CD4-positive, alpha-beta T cell treated with Interleukin-2 at 100 ng/mL for 4 hours (primary cell): ENCODE data around the gene ADGRL2.
"Not testable (repeated sequence)": the region's sequence is repeated elsewhere in the genome, so short reads cannot be mapped to it uniquely, and the experiment has no call there.

Source experiments
- DNase-seq: peaks from one replicate; pipeline ENCODE4 v3.0.0-alpha.2; 2020; ENCODE audit warnings: low spot score

The ADGRL2 gene

DNA sequence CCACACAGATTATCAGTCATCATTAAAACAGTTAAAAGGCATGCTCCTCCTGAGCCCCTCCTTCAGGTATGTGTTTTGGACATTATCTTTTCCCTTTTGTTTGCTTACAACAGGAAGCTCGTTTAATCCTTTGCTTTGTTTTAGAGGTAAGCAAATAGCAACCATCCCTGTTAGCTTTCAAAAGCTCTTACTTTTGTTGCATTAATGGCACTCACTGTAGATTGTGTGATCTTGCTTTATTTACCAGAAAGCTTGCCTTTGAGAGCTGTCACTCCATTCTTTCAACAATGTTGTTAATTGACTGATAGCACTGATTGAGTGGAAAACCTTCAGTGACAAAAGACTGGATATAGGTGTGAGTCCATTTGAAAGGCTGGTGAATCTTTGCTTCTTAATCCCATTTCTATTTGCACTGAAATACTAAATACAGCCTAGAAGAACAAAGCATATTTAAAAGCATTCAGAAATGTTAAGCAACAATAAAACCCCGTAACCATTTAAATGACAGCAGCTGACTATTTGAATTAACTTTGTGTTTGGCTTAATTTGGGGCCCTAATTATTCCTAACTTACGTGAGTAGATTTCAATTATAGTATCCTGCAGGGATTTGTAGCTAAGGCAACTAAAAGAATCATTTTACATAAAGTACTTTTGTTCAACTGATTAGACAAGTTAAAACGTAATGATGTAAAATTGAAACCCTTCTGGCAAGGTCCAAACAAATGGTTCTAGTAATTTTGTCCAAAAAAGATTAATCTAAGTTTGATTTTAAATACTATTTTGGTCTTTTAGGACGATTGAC is 48.3 kb downstream of the ADGRL2 start:
- no peak for DNase-seq

DNA sequence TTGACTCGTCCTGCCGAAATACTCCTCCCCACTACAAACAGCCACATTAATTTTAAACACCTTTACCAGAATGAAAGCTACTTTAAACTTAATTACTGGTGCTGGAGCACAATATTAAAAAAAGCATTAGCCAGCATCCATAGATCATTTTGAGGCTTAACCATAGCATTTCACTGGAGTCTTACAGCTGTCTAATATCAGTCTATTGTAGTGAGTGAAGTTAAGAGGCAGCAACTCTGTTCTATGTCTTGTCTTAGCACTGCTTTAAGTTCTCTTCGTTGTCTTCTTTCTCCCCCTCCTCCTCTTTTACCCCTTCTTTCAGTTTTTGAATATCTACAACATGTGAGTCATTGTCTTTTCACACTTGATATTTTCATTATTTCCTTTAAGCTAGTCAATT is 49.3 kb downstream of the ADGRL2 start:
- no peak for DNase-seq

DNA sequence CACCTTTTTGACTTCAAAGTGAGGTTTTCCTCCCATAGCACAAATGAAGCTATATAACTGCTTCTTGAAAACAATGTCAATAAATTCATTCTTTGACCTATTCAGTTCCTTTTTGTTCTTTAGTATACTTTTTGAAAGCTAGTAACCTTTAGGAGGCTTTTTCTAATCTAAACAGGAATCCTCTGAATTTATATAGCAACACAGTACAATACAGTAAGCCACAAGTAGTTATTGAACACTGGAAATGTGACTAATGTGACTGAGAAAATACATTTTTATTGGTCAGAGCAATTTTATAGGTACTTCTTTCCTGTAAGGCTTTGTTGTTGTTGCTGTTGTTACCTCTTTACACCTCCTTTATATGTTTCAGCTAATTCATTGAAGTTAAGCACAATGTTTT is 49.8 kb downstream of the ADGRL2 start:
- DNase-seq, result no peak

DNA sequence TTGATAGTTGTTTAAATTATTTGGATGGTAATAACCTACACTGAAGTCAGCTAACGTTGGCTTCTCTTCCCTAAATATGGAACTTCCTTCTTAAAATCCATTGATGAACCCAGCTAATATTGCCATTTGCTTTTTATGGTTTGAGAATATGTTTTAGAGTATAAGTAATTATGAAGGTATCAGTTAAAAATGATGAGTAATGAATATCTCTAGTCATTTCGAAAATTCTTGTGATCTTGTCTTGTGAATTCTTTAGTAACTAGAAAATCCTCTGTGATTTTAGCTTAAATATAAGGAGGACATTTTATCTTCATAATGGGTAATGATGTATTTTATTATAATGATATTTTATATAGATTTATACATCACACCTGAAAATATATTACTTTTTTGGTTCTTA is 50.5 kb downstream of the ADGRL2 start:
- DNase-seq, result no peak

DNA sequence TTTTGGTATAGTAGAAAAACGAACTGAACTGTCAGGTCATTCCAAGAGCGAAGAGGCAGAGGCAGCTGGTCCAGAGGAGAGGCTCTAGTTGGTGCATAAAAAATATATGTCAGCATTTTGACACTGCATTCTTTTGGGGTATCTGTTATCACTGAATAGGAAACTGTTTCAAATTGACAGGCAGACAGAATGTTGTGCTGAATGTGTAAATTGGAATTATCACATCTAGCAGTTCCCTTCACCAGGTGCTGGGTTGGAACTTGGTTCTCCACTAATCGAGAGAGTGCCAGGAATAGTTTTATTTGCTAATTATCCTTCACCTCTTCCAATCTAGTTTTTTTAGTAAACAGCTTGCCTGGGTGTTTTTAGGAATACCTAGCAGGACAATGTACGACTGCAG is 52.2 kb downstream of the ADGRL2 start:
- no peak for DNase-seq

DNA sequence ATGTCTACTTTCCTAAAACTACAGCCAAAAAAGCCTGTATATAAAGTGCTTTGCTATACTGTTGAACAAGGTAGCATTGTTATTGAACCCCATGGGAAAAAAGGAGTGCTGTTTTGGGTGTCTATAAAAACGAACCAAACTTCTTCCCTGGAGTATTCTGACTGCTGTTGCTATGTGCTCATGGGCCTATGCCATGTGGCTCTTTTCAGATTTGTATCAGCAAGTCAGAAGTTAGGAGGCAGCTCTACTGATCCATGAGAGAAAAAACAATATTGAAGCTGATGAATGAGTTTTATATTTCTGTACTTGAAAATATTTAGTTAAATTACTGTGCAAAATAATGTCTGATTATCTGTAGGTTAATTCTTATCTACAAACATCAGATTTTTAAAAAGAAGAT is 66.5 kb downstream of the ADGRL2 start:
- DNase-seq, result no peak

DNA sequence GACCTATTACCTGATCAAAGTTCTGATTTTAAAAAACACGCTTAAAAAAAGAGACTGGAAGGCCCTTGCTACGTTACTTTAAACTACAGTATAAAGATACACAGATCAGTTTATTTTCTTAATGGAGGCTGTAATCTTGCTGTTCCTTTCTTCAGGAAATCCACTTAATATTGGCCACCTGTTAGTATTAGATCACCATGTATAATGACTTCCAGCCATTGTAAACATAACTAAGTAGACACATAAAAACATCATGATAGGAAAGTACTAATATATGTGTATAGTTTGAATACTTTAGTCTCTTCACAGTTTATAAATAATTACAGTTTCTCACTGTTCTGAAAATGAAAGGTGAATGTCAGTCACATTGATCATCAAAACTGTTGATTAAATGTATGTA is 68.6 kb downstream of the ADGRL2 start:
- DNase-seq, result no peak

DNA sequence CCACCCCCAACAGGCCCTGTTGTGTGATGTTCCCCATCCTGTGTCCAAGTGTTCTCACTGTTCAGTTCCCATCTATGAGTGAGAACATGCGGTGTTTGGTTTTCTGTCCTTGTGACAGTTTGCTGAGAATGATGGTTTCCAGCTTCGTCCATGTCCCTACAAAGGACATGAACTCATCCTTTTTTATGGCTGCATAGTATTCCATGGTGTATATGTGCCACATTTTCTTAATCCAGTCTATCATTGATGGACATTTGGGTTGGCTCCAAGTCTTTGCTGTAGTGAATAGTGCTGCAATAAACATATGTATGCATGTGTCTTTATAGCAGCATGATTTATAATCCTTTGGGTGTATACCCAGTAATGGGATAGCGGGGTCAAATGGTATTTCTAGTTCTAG is 70.4 kb downstream of the ADGRL2 start:
- not testable (repeated sequence) for DNase-seq

DNA sequence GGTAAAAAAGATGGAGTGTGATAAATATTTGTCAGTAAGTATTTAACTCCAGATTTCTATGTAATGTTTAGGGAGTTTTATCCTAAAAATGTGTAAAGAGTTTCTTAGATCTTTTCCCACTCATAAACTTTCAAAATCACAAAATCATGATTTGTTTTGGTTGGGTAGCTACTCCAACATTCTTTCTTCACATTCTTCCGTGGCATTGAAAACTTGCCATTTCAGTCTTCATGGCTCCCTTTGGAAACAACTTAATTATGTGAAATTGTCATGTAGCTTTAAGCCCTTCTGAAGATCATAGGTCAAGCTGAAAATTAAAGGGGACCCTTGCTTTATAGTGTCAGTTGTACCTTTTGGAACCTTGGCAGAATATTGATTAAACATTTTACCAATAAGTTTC is 73.2 kb downstream of the ADGRL2 start:
- no peak for DNase-seq

DNA sequence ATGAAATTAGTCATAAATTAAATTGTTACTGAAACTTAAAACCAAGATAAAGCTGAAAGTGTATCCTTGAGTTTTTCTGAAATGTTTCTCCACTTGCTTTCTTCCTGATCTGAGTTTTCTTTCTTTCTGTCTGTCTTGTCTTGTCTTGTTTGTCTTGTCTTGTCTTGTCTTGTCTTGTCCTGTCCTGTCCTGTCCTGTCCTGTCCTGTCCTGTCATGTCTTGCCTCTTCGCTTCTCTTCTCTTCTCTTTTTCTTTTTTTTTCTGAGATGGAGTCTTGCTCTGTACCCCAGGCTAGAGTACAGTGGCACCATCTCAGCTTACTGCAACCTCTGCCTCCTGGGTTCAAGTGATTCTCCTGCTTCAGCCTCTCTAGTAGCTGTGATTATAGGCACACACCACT is 73.7 kb downstream of the ADGRL2 start:
- DNase-seq, result no peak

DNA sequence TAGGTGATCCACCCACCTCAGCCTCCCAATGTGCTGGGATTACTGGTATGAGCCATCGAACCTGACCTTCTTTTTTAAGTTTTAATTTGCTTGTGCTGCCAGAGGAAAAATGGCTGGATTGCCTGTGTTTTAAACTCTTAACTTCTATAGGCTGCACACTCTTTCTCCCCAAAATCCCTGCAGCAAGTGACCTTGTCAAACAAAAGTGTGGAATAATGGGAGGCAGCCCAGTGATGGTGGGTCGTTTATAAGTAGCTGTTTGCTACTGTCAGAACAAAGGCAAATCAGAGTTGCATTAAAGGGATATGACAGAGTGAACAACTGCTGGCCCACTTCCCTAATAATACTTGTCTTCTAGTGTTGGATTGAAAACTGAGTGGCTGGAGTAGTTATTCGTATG is 74.2 kb downstream of the ADGRL2 start:
- no peak for DNase-seq

DNA sequence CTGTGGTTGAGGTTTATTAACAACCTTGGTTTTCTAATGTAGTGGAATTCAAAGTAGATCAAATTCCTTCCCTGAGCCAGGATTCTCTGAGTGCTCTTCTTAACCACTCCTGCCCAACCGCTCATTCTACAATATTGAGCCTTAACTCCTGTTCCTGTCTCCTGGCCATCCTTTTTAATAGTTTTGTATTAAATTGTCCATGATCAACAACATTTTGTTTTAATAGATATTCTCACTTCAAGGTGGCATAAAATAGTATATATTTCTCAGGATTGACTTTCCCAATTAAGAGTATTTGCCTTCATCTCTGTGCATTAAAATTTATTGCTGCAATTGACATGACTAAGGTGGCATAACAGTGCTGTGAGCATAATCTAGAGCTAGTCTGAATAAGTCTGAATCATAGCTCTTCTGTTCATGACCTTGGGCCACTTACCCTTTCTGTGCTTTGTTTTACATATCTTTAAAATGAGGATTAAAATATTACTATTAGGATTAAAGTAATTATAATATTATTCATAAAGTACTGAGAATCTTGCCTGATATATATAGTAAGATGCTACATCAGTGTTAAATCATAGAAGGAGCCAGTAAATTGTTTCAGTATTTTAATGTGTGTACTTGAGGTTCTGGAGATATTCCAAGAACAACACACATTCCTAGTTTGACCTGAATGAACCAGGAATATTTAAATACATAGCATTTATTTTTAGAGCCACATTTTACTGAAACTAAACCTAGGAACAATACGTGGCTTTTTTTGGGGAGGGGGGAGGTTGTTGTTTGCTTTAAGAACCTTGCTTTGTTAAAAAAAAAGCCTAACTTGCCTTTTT is 76.4 kb downstream of the ADGRL2 start:
- DNase-seq, result no peak

DNA sequence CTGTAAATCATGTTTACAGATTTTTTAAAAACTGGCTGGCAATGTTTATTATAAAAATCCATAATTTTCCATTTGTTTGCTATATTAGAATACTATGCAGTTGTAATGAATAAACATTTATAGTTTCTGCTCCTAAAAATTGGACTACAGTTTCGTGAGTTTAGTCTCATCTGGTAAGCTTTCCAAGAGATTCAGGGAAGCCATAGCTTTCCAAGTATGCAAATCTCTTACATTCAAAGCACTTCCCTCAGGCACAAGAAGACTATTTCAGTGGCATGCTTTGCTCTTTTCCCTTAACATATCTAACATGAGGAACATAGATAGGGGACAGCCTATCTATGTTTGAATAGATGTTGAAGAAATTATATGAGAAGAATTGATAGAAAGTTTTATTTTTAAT is 77.2 kb downstream of the ADGRL2 start:
- DNase-seq, result no peak

DNA sequence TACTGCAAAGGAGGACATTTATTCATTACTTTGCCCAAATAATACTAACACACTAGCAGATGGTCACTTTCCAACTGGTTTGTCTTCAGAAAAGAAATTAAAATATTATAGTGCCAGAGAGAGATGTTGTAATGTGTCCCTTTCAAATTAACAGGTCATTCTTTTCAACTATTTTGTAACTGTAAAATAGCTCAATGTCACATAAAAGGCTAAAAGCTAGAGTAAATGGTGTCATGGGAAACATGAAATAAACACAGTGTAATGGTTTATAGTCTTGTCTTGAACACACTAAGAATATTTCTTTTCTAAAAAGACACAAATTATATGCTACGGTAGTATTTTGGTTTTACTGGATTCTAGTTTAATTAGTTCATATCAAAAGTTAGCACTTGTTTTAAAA is 77.8 kb downstream of the ADGRL2 start:
- DNase-seq, result no peak

DNA sequence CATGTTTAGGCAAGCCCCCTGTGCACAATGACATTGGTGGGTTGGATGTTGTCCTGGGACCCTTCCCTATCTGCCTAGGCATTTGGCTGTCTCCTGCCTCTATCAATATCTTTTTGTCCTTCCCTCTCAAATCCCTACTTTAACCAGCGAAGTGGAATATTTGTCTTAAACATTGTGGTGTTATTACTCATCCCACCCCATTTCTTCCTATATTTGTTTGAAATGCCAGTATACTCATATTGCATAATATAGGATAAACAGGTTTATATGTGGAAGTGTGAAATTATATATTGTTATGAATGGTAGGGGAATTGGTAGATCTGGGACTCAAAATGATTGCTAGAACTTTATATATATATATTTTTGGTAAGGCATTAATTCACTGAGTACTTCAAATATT is 80.0 kb downstream of the ADGRL2 start:
- no peak for DNase-seq

DNA sequence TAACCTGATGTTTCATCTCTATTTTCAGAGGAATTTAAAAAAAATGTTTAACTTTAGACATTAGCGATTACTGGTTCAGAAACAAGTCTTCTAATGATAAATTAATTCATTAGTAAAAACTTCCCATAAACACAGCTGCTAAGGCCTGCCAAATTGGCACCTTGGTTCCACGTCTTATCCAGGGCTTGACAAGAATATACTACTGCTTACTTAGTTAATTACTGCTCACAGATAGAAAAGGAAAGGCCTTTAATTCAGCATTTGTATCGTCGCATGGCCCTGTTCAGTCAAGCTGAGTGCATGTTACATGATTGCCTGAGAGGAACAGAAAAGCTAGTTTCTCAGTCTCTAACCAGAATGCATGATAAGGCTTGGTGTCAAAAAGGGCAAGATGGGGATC is 84.6 kb downstream of the ADGRL2 start:
- no peak for DNase-seq

DNA sequence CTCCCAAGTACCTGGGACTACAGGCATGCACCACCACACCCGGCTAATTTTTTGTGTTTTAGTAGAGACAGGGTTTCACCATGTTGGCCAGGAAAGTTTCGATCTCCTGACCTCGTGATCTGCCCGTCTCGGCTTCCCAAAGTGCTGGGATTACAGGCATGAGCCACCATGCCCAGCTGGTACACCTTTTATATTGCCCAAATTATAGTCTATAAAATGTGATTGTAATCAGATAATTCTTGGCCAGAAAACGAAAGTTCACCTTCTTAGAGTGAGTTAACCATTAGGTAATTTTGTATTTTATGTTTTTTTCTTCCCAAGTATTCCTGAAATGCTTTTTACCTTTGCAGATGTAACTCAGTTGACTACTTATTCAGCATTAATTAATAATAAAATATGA is 85.6 kb downstream of the ADGRL2 start:
- not testable (repeated sequence) for DNase-seq

DNA sequence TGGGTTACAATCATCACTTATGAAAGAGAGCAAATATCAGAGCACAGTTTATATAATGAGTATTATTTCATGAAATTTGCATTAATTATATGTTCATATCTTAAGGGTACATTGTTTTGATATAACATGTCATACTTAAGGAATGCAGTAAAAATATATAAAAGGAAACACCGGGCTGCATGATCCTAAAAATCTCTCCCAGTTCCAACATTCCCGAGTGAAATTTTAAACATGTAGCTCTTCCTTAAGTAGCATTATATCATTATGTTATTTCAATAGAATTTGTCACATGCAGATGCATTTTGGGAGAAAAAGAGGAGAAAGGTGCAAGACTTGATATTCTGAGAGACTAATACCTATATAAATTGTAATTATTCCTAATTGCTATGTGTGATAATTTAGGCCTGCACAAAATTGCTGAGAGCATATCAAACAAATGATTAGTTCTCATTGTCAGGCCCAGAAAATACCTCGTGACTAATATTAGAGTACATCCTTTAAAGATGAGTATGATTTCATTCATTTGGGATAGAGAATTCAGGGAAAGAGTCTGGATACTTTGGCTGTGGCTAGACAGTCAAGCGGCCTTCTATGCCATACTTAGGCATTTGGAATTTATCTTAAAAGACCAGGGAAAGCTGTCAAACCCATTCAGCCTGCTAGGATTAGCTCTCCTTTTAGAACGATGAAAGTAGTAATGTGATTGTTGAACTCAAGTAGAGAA is 86.8 kb downstream of the ADGRL2 start:
- no peak for DNase-seq

DNA sequence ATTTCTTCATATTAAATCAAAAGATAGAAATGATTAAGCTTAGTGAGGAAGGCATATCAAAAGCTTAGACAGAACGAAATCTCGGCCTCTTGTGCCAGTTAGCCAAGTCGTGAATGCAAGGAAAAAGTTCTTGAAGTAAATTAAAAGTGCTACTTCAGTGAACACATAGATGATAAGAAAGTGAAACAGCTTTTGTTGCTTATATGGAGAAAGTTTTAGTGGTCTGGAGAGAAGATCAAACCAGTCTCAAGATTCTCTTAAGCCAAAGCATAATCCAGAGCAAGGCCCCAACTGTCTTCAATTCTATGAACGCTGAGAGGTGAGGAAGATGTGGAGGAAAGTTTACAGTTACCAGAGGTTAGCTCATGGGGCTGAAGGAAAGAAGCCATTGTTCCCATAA is 88.4 kb downstream of the ADGRL2 start:
- no peak for DNase-seq

DNA sequence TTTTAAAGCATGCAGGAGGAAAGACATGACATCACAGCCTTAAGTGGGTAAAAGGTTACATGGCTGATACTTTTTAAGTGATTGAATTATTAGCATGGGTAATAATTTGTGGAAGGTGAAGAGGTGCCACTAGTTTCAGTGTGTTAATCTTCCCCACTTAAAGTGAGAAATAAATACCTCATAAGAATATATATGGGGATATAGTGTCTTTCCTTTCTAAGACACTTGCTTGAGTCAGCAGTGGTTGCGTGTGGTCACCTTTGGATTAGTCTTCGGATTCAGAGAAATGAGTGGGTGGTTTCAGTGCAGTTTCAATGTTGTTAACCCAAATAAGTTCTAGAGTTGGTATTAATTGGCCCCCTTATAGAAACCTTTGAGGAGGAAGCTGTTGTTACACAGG is 94.1 kb downstream of the ADGRL2 start:
- DNase-seq, result no peak

DNA sequence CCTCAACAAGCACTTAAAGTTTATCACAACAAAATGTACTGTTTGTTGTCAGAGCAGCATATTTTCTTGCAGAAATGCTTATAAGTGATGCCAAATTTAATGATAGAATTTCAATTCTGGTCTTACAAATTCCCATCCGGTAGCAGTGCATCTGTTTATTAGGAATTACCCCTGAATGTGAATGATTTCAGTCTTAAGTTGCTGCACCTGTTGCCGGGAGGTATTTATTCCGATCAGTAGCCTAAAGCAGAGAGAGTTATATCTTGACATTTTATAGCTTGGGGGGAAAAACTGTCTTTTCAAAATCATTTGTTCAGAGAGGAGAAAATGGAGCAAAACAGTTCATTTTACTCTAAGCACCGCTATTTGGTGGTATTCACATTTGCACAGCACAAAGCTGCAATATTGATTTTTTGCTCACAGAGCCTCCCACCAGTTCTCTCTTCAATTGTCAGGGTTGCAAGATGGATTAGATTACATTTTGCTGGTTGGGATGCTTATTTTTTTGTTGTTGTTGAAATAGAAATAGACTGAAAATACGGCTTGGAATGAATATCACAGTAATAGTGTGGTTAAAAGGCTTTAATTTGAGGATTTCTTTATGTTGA is 98.6 kb downstream of the ADGRL2 start:
- no peak for DNase-seq

DNA sequence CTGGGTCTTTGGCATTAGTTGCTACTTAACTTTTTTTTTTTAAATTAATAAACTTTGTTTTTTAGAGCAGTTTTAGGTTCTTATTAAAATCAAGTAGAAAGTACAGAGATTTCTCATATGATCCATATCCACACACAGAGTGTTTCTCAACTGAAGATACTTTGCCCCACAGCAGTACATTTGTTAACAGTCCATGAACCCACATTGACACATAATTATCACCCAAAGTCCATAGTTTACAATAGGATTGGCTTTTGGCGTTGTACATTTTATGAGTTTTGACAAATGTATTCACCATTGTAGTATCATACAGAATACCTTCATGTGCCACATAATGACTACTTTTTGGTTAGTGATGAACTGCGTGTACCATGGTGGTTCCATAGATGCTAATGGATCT is 106.8 kb downstream of the ADGRL2 start:
- no peak for DNase-seq

DNA sequence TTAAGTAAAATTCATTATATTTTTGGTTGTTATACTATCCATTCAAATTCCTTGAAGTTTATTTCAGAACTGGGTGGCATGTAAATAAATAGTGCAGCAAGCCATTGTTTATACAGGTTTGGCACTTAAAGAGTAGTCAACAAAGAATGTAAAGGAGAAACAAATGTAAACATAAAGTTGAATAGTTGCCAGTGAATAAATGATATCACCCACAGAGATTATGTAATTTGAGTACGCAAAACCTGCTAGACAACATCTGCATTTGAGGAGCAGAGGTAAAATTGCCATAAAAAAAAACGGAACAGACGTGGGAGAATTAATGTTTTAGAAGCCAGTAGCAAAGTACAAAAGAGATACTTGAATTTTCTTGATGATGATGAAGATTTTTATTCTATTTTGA is 111.6 kb downstream of the ADGRL2 start:
- DNase-seq, result no peak
